GM23338 (cell line): ENCODE results near the gene PEPD. TPM values are rescaled to one million over a fixed set of nuclear protein-coding genes. Genes with fewer than 3 reads are reported as not detected.

ENCODE experiments used
- ATAC-seq: fragments of 200-7000 bp; cut with Tn5 transposase; 3 replicates; pipeline ENCODE4 v1.9.1; 2020
- DNase-seq: peaks from one replicate; pipeline ENCODE4 v3.0.0-alpha.2; 2015; ENCODE audit warnings: low spot score
- H2AFZ ChIP-seq: fragments of 200-600 bp; sonication (generic); 2 replicates; pipeline ENCODE4 v1.8.0; 2016; ENCODE audit warnings: antibody characterized with exemption, mild to moderate bottlenecking, moderate library complexity
- H3F3A ChIP-seq: fragments of 200-600 bp; sonication (generic); replicated peaks from 2 replicates; pipeline ENCODE4 v1.8.0; 2017; ENCODE audit warnings: antibody characterized with exemption, mixed run types, low read depth
- H3K27ac ChIP-seq: fragments of 200-600 bp; sonication (generic); 2 replicates; pipeline ENCODE4 v1.6.1; 2016; ENCODE audit warnings: low read depth
- H3K27me3 ChIP-seq: fragments of 200-600 bp; sonication (generic); 2 replicates; pipeline ENCODE4 v1.8.0; 2016; ENCODE audit warnings: mild to moderate bottlenecking, mixed run types, moderate library complexity; ENCODE audit not compliant: insufficient read depth
- H3K36me3 ChIP-seq: fragments of 200-600 bp; sonication (generic); 2 replicates; pipeline ENCODE4 v1.8.0; 2016; ENCODE audit warnings: mild to moderate bottlenecking; ENCODE audit not compliant: insufficient read depth
- H3K4me1 ChIP-seq: fragments of 200-600 bp; sonication (generic); 2 replicates; pipeline ENCODE4 v1.8.0; 2016; ENCODE audit warnings: mild to moderate bottlenecking, moderate library complexity; ENCODE audit not compliant: insufficient read depth
- H3K4me2 ChIP-seq: fragments of 200-600 bp; sonication (generic); 2 replicates; pipeline ENCODE4 v1.7.1; 2017; ENCODE audit warnings: mixed run types
- H3K4me3 ChIP-seq: fragments of 200-600 bp; sonication (generic); 2 replicates; pipeline ENCODE4 v1.6.1; 2016; ENCODE audit warnings: mixed run types
- H3K79me2 ChIP-seq: fragments of 200-600 bp; sonication (generic); replicated peaks from 2 replicates; pipeline ENCODE4 v1.8.0; 2017; ENCODE audit warnings: mild to moderate bottlenecking; ENCODE audit not compliant: insufficient read depth
- H3K9me2 ChIP-seq: fragments of 200-600 bp; sonication (generic); 2 replicates; pipeline ENCODE4 v1.8.0; 2017; ENCODE audit not compliant: insufficient read depth
- H4K20me1 ChIP-seq: fragments of 200-600 bp; sonication (generic); replicated peaks from 2 replicates; pipeline ENCODE4 v1.8.0; 2017; ENCODE audit warnings: mild to moderate bottlenecking; ENCODE audit not compliant: insufficient read depth
- H3K27ac Mint-ChIP-seq: 2 replicates; pipeline ENCODE4 v1.8.0; 2020; ENCODE audit warnings: inconsistent platforms, mild to moderate bottlenecking, moderate library complexity, mixed read lengths
- H3K27me3 Mint-ChIP-seq: 3 replicates; pipeline ENCODE4 v1.8.0; 2022; ENCODE audit warnings: low read depth, mild to moderate bottlenecking, moderate library complexity, mixed read lengths, inconsistent platforms; ENCODE audit not compliant: insufficient read depth, poor library complexity
- H3K36me3 Mint-ChIP-seq: 3 replicates; pipeline ENCODE4 v1.8.0; 2021; ENCODE audit warnings: low read depth, mild to moderate bottlenecking, inconsistent platforms, moderate library complexity, mixed read lengths
- H3K4me1 Mint-ChIP-seq: 3 replicates; pipeline ENCODE4 v1.8.0; 2020; ENCODE audit warnings: mild to moderate bottlenecking, inconsistent platforms, mixed read lengths
- H3K4me3 Mint-ChIP-seq: 3 replicates; pipeline ENCODE4 v1.8.0; 2021; ENCODE audit warnings: moderate library complexity, mild to moderate bottlenecking, inconsistent platforms, mixed read lengths
- H3K9me3 Mint-ChIP-seq: 3 replicates; pipeline ENCODE4 v1.8.0; 2020; ENCODE audit warnings: moderate library complexity, mild to moderate bottlenecking, inconsistent platforms, mixed read lengths
- ETS1 ChIP-seq: IDR thresholded peaks from 2 replicates; pipeline ENCODE4 v1.6.1; 2016; ENCODE audit warnings: antibody characterized with exemption
- EZH2 ChIP-seq: fragments of 200-600 bp; sonication (generic); IDR thresholded peaks from one replicate; pipeline ENCODE4 v1.8.0; 2017; ENCODE audit warnings: antibody characterized with exemption, mild to moderate bottlenecking, low read depth; ENCODE audit not compliant: unreplicated experiment
- EZH2phosphoT487 ChIP-seq: fragments of 200-600 bp; sonication (generic); IDR thresholded peaks from one replicate; pipeline ENCODE4 v1.8.1; 2018; ENCODE audit warnings: antibody characterized with exemption; ENCODE audit not compliant: unreplicated experiment
- NANOG ChIP-seq: IDR thresholded peaks from 2 replicates; pipeline ENCODE4 v1.6.1; 2016; ENCODE audit warnings: antibody characterized with exemption, borderline replicate concordance
- polyA plus RNA-seq: library from polyadenylated mRNA; unstranded; fragments of >200 nt; fragmentation: Nextera tagmentation; extraction: Ambion mirVana; gene quantifications from 2 replicates; pipeline ENCODE4 v1.2.1, GENCODE V29; 2016
- total RNA-seq: library from RNA; depleted of rRNA; stranded (reverse); fragments of >200 nt; shearing (Covaris generic); gene quantifications from 2 replicates; pipeline ENCODE4 v1.2.3, GENCODE V29; 2014
- TF ChIP-seq, protein P1 (sequence below): IDR thresholded peaks from one replicate; pipeline ENCODE4 v1.6.1; 2018; ENCODE audit warnings: antibody characterized with exemption; ENCODE audit not compliant: unreplicated experiment
- TF ChIP-seq, protein P2 (sequence below): fragments of 250-450 bp; sonication (Bioruptor Pico); IDR thresholded peaks from 2 replicates; pipeline ENCODE4 v1.5.0; 2020; ENCODE audit warnings: mild to moderate bottlenecking, moderate library complexity

PEPD gene
- total and polyA plus RNA-seq, 2 experiments from 2014 or later: 81.7 to 89.2 TPM

- Histone ChIP-seq H3K79me2 (peaks cover 16% of the 10 kb centered on the region), H4K20me1 (peaks cover 16% of the 10 kb centered on the region), H3K4me2 (no peak overlapping the region), H2AFZ (no peak overlapping the region), H3K9me2 (no peaks in the 10 kb centered on the region), H3K27me3 (no peaks in the 10 kb centered on the region), H3K4me1 (no peaks in the 10 kb centered on the region), H3K4me3 (no peak overlapping the region), H3K36me3 (no peaks in the 10 kb centered on the region), H3F3A (0 out of 2 replicates have a peak, but pooled peaks cover 5% of the 10 kb centered on the region), H3K27ac (no peak overlapping the region)
- Mint-ChIP-seq H3K27me3 (peaks cover 6% of the 10 kb centered on the region), H3K9me3 (no peaks in the 10 kb centered on the region), H3K4me1 (peaks cover 13% of the 10 kb centered on the region), H3K4me3 (no peak overlapping the region), H3K27ac (no peak overlapping the region), H3K36me3 (0 out of 3 replicates have a peak, but pooled peaks cover 3% of the 10 kb centered on the region)
- ATAC-seq (no peak), DNase-seq (no peak)
- TF ChIP-seq ETS1: no peak
These were observed 131.3 kb downstream of the PEPD start for GRCh38 chr19:33390101-33390907.

DNA sequence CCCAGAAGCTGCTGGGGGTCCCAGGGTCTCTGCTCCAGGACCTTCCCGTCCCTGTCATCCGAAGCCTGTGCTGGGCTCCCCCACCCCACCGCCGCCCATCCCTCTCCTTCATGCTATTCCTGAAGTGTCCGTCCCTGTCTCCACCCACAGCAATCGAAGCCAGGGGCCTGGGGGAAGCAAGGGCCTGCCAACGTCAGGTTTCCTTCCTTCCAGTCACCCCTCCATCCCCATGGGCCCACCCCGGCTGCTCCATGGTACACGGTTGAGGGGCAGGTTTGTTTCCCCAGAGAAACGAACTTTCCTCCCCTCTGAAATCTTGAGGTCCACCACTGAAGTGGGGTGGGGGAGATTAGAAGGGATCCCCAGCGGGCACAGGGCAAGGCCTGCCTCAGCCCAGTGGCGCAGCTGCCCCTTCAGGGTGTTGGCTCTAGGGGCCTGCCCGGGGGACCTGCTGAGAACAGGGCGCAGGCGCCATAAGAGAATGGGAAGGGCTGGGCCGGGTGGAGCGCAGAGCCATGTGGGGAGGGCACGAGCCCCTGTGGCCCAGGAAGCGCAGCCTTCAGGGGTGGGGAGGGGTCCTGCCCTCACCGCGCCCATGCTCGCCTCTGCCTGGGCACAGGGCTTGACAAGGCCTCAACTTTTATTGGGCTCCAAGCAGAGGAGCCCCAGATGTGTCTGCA is 132.0 kb downstream of the PEPD start:
- Mint-ChIP-seq H3K27me3 (peaks cover 4% of the 10 kb centered on the region), H3K27ac (no peak overlapping the region), H3K36me3 (peaks cover 3% of the 10 kb centered on the region; the same call in 1 of the 3 replicates), H3K4me1 (peaks cover 7% of the 10 kb centered on the region), H3K9me3 (no peaks in the 10 kb centered on the region), H3K4me3 (no peak overlapping the region)
- Histone ChIP-seq H2AFZ (no peak overlapping the region), H3K79me2 (peaks cover 22% of the 10 kb centered on the region), H3K36me3 (no peaks in the 10 kb centered on the region), H4K20me1 (peaks cover 24% of the 10 kb centered on the region), H3K27me3 (no peaks in the 10 kb centered on the region), H3K4me2 (no peak overlapping the region), H3F3A (0 out of 2 replicates have a peak, but pooled peaks cover 5% of the 10 kb centered on the region), H3K4me1 (no peaks in the 10 kb centered on the region), H3K27ac (no peak overlapping the region), H3K4me3 (no peak overlapping the region), H3K9me2 (no peaks in the 10 kb centered on the region)
- no peak; the same call in 2 of the 3 replicates for ATAC-seq
- DNase-seq: no peak
- TF ChIP-seq EZH2phosphoT487 (no peak), EZH2 (no peak), NANOG (no peak), ETS1 (no peak)
- TF ChIP-seq, protein P1, sequence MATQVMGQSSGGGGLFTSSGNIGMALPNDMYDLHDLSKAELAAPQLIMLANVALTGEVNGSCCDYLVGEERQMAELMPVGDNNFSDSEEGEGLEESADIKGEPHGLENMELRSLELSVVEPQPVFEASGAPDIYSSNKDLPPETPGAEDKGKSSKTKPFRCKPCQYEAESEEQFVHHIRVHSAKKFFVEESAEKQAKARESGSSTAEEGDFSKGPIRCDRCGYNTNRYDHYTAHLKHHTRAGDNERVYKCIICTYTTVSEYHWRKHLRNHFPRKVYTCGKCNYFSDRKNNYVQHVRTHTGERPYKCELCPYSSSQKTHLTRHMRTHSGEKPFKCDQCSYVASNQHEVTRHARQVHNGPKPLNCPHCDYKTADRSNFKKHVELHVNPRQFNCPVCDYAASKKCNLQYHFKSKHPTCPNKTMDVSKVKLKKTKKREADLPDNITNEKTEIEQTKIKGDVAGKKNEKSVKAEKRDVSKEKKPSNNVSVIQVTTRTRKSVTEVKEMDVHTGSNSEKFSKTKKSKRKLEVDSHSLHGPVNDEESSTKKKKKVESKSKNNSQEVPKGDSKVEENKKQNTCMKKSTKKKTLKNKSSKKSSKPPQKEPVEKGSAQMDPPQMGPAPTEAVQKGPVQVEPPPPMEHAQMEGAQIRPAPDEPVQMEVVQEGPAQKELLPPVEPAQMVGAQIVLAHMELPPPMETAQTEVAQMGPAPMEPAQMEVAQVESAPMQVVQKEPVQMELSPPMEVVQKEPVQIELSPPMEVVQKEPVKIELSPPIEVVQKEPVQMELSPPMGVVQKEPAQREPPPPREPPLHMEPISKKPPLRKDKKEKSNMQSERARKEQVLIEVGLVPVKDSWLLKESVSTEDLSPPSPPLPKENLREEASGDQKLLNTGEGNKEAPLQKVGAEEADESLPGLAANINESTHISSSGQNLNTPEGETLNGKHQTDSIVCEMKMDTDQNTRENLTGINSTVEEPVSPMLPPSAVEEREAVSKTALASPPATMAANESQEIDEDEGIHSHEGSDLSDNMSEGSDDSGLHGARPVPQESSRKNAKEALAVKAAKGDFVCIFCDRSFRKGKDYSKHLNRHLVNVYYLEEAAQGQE: no peak
- TF ChIP-seq, protein P2, sequence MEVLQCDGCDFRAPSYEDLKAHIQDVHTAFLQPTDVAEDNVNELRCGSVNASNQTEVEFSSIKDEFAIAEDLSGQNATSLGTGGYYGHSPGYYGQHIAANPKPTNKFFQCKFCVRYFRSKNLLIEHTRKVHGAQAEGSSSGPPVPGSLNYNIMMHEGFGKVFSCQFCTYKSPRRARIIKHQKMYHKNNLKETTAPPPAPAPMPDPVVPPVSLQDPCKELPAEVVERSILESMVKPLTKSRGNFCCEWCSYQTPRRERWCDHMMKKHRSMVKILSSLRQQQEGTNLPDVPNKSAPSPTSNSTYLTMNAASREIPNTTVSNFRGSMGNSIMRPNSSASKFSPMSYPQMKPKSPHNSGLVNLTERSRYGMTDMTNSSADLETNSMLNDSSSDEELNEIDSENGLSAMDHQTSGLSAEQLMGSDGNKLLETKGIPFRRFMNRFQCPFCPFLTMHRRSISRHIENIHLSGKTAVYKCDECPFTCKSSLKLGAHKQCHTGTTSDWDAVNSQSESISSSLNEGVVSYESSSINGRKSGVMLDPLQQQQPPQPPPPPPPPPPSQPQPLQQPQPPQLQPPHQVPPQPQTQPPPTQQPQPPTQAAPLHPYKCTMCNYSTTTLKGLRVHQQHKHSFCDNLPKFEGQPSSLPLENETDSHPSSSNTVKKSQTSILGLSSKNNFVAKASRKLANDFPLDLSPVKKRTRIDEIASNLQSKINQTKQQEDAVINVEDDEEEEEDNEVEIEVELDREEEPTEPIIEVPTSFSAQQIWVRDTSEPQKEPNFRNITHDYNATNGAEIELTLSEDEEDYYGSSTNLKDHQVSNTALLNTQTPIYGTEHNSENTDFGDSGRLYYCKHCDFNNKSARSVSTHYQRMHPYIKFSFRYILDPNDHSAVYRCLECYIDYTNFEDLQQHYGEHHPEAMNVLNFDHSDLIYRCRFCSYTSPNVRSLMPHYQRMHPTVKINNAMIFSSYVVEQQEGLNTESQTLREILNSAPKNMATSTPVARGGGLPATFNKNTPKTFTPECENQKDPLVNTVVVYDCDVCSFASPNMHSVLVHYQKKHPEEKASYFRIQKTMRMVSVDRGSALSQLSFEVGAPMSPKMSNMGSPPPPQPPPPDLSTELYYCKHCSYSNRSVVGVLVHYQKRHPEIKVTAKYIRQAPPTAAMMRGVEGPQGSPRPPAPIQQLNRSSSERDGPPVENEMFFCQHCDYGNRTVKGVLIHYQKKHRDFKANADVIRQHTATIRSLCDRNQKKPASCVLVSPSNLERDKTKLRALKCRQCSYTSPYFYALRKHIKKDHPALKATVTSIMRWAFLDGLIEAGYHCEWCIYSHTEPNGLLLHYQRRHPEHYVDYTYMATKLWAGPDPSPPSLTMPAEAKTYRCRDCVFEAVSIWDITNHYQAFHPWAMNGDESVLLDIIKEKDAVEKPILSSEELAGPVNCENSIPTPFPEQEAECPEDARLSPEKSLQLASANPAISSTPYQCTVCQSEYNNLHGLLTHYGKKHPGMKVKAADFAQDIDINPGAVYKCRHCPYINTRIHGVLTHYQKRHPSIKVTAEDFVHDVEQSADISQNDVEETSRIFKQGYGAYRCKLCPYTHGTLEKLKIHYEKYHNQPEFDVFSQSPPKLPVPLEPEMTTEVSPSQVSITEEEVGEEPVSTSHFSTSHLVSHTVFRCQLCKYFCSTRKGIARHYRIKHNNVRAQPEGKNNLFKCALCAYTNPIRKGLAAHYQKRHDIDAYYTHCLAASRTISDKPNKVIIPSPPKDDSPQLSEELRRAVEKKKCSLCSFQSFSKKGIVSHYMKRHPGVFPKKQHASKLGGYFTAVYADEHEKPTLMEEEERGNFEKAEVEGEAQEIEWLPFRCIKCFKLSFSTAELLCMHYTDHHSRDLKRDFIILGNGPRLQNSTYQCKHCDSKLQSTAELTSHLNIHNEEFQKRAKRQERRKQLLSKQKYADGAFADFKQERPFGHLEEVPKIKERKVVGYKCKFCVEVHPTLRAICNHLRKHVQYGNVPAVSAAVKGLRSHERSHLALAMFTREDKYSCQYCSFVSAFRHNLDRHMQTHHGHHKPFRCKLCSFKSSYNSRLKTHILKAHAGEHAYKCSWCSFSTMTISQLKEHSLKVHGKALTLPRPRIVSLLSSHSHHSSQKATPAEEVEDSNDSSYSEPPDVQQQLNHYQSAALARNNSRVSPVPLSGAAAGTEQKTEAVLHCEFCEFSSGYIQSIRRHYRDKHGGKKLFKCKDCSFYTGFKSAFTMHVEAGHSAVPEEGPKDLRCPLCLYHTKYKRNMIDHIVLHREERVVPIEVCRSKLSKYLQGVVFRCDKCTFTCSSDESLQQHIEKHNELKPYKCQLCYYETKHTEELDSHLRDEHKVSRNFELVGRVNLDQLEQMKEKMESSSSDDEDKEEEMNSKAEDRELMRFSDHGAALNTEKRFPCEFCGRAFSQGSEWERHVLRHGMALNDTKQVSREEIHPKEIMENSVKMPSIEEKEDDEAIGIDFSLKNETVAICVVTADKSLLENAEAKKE (CRISPR knock-in tag): no peak
